Coronary artery (tissue), 2 donors: ENCODE measurements around the gene IGF1R.

Experiments
- DNase-seq: peaks from one replicate; pipeline ENCODE4 v3.0.0-alpha.2; 2017; ENCODE audit warnings: low spot score
- H3K27ac ChIP-seq, 2 donors: fragments of 200-600 bp; sonication (generic); one replicate each; pipeline ENCODE4 v1.5.1; 2016 to 2019
- H3K4me3 ChIP-seq: fragments of 200-600 bp; sonication (generic); 2 replicates; pipeline ENCODE4 v1.5.1; 2016; ENCODE audit warnings: mild to moderate bottlenecking, moderate library complexity
- CTCF ChIP-seq: fragments of 200-600 bp; sonication (generic); IDR thresholded peaks from one replicate; pipeline ENCODE4 v1.5.1; 2019; ENCODE audit warnings: antibody characterized with exemption

The IGF1R gene

GRCh38 chr15:98858610-98859023 is 210.3 kb downstream of the IGF1R start:
- H3K27ac ChIP-seq, result peak overlapping the region; percentile 91 to 95
- peak overlapping the region; percentile 48 for H3K4me3 ChIP-seq
- TF ChIP-seq CTCF, result no peak
- DNase-seq, result no peak

DNA sequence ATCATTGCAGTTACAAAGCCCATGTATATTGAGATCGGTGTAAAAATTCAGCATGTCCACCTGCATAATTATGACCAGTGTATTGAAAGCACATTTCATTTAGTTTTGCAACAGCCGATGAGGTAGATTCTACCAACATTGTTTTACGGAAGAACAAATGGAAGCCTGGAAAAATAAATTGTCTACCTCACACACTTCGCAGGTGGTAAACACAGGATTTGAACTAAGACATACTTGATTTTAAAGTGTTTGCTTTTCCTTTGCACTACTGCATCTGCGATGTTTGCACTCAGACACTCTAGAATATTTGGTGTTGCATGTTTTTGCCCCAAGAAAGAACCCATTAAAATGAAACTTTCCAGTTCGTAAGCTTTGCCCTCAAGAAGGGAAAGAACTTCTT is 210.8 kb downstream of the IGF1R start:
- Histone ChIP-seq H3K4me3 (no peak overlapping the region), H3K27ac (peak overlapping the region; percentile 91 to 95)
- no peak for TF ChIP-seq CTCF
- DNase-seq, result no peak

DNA sequence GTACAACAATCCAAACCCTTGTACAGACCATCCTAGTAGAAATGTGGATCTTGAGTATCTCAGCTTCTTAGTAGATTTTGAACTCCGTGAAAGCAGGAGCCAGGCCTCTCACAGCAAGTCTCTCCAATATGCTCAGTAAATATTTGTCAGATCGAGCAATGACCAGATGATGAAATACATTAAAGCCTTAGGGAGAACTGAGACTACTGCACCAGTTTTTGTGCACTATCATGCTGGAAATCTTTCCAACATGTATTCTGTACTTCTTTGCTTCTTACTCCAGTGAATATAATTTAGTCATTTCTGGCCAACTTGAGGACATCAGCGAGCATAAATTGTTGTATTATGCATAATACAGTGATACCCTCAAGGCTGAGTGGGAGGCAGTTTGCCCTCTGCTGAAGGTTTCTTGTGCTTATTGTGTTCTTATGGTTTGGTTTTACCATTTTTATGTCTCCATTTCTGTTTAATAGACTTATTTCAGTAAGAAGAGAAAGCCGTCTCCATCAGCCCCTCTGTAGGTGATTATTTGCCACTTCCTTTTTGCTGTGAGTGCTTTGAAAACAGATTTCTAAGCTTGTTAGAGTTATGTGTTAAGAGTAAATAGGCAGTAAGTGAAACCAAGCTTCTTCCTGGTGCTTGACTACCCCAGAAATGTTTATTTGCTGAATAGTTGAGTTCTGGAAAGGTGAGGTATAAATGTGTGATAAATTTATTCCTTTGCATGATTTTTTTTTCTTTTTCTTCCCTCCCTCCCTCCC is 212.1 kb downstream of the IGF1R start:
- no peak for TF ChIP-seq CTCF
- Histone ChIP-seq H3K4me3 (no peak overlapping the region), H3K27ac (peak overlapping the region; percentile 29 to 95)
- no peak for DNase-seq

DNA sequence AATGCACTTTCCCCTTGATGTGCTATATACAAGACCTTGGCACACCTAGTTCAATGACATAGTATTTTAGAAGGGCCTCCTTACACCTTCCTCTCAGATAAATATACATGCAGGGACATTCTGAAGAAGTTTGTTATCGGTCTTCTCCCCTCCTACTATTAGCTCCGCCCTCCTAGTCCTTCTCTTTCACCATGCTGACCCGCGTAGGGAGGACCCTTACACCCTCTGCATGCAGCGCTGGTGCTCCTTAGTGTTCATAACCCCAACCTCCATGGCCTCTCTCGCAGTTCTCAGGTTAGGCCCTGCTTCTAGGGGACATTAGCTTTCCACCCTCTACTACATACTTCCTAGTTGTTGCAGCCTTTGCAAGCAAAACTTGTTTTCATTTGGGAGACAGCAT is 212.8 kb downstream of the IGF1R start:
- DNase-seq, result no peak
- Histone ChIP-seq H3K27ac (peak overlapping the region; percentile 29 to 71), H3K4me3 (no peak overlapping the region)
- TF ChIP-seq CTCF, result no peak

- peak overlapping the region; percentile 5 to 54 for H3K27ac ChIP-seq
- H3K4me3 ChIP-seq, result no peak overlapping the region
- no peak for TF ChIP-seq CTCF
- no peak for DNase-seq
These were observed 215.6 kb downstream of the IGF1R start for GRCh38 chr15:98863983-98864382.

GRCh38 chr15:98865397-98866339 is 217.3 kb downstream of the IGF1R start:
- no peak for TF ChIP-seq CTCF
- peak overlapping the region; percentile 72 to 85 for H3K27ac ChIP-seq
- peak; percentile 86 for DNase-seq
- peak overlapping the region; percentile 73 for H3K4me3 ChIP-seq
